ENCODE results near the gene TGOLN2. TPM values are rescaled to one million over a fixed set of nuclear protein-coding genes. Genes with fewer than 3 reads are reported as not detected.
"Not testable (repeated sequence)": the region's sequence is repeated elsewhere in the genome, so short reads cannot be mapped to it uniquely, and the experiment has no call there.

Gene TGOLN2
- total RNA-seq, 4 donors from 2014 or later = 112 to 151 (median 128) TPM

DNA sequence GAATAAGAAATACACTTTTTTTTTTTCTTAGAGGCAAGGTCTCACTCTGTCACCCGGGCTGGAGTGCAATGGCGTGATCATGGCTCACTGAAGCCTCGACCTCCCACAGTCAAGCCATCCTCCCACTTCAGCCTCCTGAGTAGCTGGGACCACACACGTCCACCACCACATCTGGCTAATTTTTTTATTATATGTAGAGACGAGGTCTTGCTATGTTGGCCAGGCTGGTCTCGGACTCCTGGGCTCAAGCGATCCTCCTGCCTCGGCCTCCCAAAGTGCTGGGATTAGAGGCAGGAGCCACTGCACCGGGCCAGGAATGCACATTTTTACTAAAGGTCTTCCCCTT, 2.4 kb downstream of the TGOLN2 start:
- ATAC-seq (ENCODE audit: low FRiP score) = no peak
- no peak for DNase-seq (ENCODE audit: low spot score)
- TF ChIP-seq, protein P1, sequence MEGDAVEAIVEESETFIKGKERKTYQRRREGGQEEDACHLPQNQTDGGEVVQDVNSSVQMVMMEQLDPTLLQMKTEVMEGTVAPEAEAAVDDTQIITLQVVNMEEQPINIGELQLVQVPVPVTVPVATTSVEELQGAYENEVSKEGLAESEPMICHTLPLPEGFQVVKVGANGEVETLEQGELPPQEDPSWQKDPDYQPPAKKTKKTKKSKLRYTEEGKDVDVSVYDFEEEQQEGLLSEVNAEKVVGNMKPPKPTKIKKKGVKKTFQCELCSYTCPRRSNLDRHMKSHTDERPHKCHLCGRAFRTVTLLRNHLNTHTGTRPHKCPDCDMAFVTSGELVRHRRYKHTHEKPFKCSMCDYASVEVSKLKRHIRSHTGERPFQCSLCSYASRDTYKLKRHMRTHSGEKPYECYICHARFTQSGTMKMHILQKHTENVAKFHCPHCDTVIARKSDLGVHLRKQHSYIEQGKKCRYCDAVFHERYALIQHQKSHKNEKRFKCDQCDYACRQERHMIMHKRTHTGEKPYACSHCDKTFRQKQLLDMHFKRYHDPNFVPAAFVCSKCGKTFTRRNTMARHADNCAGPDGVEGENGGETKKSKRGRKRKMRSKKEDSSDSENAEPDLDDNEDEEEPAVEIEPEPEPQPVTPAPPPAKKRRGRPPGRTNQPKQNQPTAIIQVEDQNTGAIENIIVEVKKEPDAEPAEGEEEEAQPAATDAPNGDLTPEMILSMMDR (IDR thresholded peaks at IDR 0.05) = no peak

DNA sequence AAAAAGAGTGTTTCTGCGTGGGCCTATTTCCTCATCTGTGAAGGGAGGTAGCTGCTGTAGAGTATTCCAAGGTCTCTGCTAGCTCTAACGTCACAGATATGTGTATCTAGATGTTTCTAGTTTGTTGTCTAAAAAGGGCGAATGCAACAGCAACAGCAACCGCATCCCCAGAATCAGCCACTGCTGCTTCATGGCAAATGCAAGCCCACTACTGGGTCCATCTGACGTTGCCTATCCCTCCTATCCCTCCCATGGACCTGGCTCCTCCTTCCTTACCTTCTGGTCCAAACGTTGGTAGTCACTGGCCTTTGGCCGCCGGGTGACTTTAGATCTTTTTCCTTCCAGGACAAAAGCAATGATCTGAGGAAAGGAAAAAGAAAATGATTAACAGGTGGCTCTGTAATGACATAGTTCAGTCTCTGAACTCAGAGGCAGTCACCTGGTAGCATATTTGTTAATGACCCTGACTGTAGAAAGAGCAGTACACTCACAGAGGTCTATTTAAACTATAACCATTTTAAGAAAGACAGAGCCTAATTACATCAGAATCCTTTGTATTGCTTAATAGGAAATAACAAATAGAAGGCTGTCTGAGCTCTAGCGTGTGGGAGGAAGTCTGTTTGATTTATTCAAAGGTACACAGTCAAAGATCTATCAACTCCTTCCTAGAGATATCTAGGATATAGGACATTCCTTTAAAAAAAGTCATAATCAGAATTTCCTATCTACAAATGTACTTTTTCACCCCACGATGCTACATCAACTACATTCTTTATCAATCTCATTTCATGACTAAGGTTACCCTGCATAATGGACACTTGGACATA, 2.9 kb downstream of the TGOLN2 start:
- TF ChIP-seq, protein P1 (IDR thresholded peaks at IDR 0.05) = no peak
- ATAC-seq (ENCODE audit: low FRiP score) (no peak), DNase-seq (ENCODE audit: low spot score) (no peak)

DNA sequence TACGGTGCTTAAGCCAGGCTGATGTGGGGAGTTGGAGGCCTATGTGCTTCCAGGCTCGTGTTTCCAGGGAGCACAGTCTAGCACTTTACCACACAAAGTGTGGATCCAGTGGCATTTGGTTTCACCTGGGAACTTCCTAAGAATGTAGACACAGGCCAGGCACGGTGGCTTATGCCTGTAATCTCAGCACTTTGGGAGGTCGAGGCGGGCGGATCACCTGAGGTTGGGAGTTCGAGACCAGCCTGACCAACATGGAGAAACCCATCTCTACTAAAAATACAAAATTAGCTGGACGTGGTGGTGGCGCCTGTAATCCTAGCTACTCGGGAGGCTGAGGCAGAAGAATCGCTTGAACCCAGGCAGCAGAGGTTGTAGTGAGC, 3.8 kb downstream of the TGOLN2 start:
- not testable (repeated sequence) for ATAC-seq (ENCODE audit: low FRiP score); DNase-seq (ENCODE audit: low spot score)

DNA sequence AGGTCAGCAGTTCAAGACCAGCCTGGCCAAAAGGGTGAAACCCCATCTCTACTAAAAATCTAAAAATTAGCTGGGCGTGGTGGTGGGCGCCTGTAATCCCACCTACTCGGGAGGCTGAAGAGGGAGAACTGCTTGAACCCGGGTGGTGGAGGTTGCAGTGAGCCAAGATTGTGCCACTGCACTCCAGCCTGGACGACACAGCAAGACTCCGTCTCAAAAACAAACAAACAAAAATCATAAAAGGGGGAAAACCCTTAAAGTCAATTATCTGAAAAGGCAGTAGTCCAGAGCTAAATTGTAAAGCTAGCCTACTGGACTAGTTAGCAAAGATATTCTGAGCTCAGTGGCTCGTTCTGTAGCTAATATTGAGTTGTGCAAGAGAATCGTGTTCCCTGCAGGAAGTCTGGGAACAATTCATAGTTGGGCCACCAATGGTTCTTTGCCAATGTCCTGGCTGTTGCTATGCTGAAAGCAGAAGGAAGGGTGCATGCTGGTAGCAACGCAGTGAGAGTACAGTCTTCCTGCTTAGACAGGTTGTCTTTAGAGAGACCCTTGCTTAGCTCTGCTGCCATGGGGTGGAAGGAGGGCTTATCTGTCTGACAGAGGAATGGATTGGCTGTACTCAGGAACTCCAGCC, 4.3 kb downstream of the TGOLN2 start:
- ATAC-seq (ENCODE audit: low FRiP score) (no peak), DNase-seq (ENCODE audit: low spot score) (no peak)

DNA sequence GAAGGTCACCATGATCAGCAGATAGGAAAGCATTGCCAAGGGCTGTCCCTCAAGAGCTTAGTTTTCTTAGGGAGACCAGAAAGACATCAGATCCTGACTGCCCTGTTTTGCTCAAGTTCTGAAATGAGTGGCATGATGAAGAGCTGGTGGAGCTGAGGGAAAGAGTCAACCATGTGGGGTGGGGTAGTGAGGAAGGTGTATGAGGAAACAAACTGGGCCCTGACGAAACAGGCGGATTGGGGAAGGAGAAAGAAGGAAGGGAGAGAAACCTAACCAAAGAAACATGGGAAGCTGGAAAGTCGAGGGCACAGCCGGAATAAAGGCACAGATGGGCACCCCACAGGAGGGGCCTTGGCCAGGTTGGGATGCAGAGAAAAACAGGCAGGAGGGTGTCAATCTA, 8.0 kb downstream of the TGOLN2 start:
- ATAC-seq (ENCODE audit: low FRiP score) (no peak), DNase-seq (ENCODE audit: low spot score) (no peak)
- TF ChIP-seq, protein P1 (IDR thresholded peaks at IDR 0.05) = no peak

More for the DNA sequence above, 4.3 kb downstream of the TGOLN2 start:
- TF ChIP-seq, protein P1 (IDR thresholded peaks at IDR 0.05) = no peak

DNA sequence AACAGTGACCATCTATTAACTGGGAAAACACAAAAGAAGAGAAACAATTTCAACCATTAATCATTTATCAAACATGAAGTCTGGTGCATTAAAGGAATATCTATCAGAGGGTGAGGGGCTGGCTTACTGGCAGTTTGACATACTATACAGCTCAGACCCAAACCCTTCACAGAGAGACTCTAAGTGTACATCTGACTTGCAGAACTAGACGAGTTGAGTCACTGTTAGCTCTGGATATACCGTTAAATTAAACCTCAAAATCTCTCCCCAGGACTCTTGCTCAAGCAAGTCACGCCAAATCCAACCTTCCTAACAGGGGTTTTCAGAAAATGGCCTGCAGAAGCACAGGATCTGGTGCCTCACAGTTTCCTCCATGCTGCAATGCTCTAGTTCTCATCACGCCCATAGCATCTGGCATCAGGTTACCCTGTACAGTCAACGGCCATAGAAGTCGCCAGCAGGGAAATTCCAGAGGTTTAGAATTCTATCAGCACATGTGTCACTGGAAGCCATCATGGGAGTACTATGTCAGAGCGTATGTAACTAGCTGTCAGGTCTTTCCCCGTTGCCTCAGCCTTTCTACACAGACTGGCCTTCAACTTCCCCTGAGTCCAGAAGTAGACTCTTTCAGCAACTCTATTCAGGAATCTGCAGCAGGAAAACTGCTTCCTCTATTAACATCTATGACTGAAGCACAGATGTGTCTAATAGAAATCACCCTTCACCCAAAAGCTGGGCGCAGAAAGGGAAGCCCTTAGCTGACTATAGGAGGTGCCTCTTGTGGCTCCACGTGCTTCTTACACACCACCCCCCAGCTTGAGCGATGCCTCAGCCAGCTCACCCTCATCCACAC, 9.3 kb downstream of the TGOLN2 start:
- ATAC-seq (ENCODE audit: low FRiP score) = no peak
- DNase-seq (ENCODE audit: low spot score) = no peak
- TF ChIP-seq, protein P1 (IDR thresholded peaks at IDR 0.05) = no peak

DNA sequence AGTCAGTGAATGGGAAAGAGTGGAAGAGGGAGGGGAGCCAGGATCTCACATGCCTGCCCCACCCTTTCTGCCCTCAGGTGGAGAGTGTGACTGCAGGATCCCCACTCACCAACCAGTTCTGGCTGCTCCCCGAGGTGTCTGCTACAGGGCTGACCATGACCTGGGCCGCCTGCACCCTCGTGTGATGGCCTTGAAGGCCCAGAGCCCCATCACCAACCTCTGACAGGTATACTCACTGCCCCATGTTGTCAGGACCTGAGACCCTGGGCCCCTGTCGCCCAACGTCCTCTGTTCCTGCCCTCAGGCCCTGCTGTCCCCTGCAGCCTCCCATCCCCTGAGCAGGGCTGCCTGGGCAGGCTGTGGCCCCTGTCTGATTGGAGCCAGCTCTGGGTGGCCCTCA, 11.9 kb downstream of the TGOLN2 start:
- not testable (repeated sequence) for DNase-seq (ENCODE audit: low spot score)

More for the DNA sequence above, 11.9 kb downstream of the TGOLN2 start:
- ATAC-seq (ENCODE audit: low FRiP score) = not testable (repeated sequence)

All from omental fat pad (tissue), 4 donors.